Measurements from ENCODE around the gene MYOZ2. TPM values are rescaled to one million over a fixed set of nuclear protein-coding genes. Genes with fewer than 3 reads are reported as not detected.

Gene MYOZ2
- total RNA-seq, 4 donors from 2014 or later: 0.21 to 0.30 (median 0.22) TPM; not detected in 1

DNA sequence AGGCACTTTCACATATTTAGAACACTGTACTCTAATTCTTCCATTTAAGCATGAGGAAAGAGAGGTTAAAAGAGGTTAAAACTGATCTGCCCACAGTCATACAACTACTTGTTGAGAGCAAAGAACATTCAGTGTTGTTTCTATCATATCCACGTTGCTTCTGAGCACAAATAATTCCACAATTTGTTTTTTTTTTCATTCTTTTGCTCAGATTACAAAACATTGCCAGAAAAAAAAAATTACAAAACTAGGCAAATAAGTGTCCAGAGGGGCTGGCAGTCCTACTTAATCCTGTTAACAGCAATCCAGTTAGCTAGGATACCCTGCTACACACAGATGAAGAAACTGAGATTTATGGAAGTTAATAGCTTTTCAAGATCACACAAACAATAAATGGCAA is 70.5 kb downstream of the MYOZ2 start:
- TF ChIP-seq EP300 (IDR thresholded peaks at IDR 0.05): peak; percentile 43 to 80
- TF ChIP-seq, protein P1, sequence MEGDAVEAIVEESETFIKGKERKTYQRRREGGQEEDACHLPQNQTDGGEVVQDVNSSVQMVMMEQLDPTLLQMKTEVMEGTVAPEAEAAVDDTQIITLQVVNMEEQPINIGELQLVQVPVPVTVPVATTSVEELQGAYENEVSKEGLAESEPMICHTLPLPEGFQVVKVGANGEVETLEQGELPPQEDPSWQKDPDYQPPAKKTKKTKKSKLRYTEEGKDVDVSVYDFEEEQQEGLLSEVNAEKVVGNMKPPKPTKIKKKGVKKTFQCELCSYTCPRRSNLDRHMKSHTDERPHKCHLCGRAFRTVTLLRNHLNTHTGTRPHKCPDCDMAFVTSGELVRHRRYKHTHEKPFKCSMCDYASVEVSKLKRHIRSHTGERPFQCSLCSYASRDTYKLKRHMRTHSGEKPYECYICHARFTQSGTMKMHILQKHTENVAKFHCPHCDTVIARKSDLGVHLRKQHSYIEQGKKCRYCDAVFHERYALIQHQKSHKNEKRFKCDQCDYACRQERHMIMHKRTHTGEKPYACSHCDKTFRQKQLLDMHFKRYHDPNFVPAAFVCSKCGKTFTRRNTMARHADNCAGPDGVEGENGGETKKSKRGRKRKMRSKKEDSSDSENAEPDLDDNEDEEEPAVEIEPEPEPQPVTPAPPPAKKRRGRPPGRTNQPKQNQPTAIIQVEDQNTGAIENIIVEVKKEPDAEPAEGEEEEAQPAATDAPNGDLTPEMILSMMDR (IDR thresholded peaks at IDR 0.05): no peak
- no peak for TF ChIP-seq POLR2A (IDR thresholded peaks at IDR 0.05)
- H3K4me3 ChIP-seq: no peak overlapping the region
- DNase-seq (ENCODE audit: low spot score in 2 of 2): no peak
- peak overlapping the region; percentile 47 to 99 (median 74) for H3K27ac ChIP-seq
- H3K9me3 ChIP-seq: no peaks in the 10 kb centered on the region
- H3K4me1 ChIP-seq: peaks cover 0 to 61% (median 25%) of the 10 kb centered on the region in 4 donors
- no peaks in the 10 kb centered on the region for H3K27me3 ChIP-seq
- 12 to 14% methylated on average over 1 of the region's 1 CpG for WGBS, 2 donors
- H3K36me3 ChIP-seq: no peaks in the 10 kb centered on the region

DNA sequence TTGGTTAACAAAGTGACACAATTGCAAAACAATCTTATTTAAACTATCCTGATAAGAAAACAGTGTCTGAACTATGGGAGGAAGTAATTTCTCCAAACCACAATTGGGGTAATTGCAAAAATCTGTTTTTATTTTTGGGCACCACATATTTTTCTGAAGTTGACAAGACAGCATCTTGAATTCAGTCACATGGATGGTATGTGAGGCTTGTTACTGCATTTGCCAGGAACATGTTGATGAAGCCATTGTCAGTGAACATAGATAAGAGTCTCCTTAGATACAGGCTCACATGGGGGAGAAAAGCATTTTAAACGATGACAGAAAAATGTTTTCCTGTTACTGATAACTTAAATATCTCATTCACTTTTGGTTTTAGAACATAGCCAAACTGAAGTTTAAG is 71.4 kb downstream of the MYOZ2 start:
- TF ChIP-seq POLR2A (IDR thresholded peaks at IDR 0.05) (no peak), EP300 (IDR thresholded peaks at IDR 0.05) (peak in 1 of 2 donors; percentile 45)
- H3K27me3 ChIP-seq: no peaks in the 10 kb centered on the region
- peak overlapping the region; percentile 47 to 99 (median 74) for H3K27ac ChIP-seq
- H3K9me3 ChIP-seq: no peaks in the 10 kb centered on the region
- no peaks in the 10 kb centered on the region for H3K36me3 ChIP-seq
- 5 to 15% methylated on average over 1 of the region's 1 CpG for WGBS, 2 donors
- DNase-seq (ENCODE audit: low spot score in 2 of 2): no peak
- H3K4me1 ChIP-seq: peaks cover 0 to 65% (median 27%) of the 10 kb centered on the region in 4 donors
- no peak overlapping the region for H3K4me3 ChIP-seq

DNA sequence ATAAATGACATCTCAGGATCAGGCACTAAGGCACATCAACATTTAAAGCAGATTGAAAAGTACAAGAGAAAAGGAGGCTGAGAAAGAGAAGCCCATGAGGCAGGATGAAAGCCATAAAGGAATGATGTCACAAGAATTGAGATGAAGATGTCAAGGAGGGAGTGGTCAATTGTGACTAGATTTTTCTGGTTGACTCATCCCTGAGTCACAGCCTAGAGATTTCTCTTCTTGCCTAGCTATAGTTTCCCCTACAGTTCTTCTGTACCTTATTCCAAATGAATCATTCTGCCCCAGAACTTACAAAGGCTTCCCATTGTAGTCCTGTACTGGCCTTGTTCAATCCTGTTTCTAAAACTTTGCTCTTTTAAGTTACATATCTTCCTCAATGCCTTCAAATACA is 73.4 kb downstream of the MYOZ2 start:
- TF ChIP-seq, protein P1 (IDR thresholded peaks at IDR 0.05): no peak
- peak in 1 of 2 donors; percentile 77 for TF ChIP-seq EP300 (IDR thresholded peaks at IDR 0.05)
- TF ChIP-seq POLR2A (IDR thresholded peaks at IDR 0.05): no peak
- no peaks in the 10 kb centered on the region for H3K27me3 ChIP-seq

DNA sequence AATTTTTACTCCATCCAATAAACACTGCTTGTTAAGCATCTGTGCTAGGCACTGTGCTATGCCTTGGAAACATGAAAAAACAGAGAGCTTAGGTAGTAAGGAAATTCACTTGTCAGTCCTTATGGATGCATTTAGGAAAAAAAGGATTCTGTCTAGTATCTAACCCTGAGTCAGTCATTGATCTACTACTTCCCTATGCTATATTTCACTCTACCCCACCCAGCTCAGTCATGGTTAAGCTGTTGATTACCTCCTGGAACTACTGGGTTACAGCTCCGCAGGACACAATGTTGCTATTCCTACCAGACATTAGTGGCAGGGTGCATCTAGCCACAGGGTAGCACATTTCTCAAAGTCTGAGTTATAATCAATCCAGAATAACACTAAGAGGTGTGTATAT is 74.0 kb downstream of the MYOZ2 start:
- H3K36me3 ChIP-seq: no peaks in the 10 kb centered on the region
- DNase-seq (ENCODE audit: low spot score in 2 of 2): no peak
- H3K27ac ChIP-seq: peak overlapping the region in 2 of 4 donors; percentile 94 to 99
- TF ChIP-seq POLR2A (IDR thresholded peaks at IDR 0.05) (no peak), EP300 (IDR thresholded peaks at IDR 0.05) (no peak)
- TF ChIP-seq, protein P1 (IDR thresholded peaks at IDR 0.05): no peak
- no peaks in the 10 kb centered on the region for H3K9me3 ChIP-seq
- peaks cover 0 to 58% (median 24%) of the 10 kb centered on the region in 4 donors for H3K4me1 ChIP-seq
- H3K27me3 ChIP-seq: no peaks in the 10 kb centered on the region
- 100% methylated on average over 1 of the region's 1 CpG for WGBS, 2 donors
- H3K4me3 ChIP-seq: no peak overlapping the region

More for the DNA sequence above, 73.4 kb downstream of the MYOZ2 start:
- no peak for DNase-seq (ENCODE audit: low spot score in 2 of 2)
- H3K36me3 ChIP-seq: no peaks in the 10 kb centered on the region
- H3K27ac ChIP-seq: peak overlapping the region in 2 of 4 donors; percentile 94 to 99
- no peaks in the 10 kb centered on the region for H3K9me3 ChIP-seq
- no peak overlapping the region for H3K4me3 ChIP-seq
- H3K4me1 ChIP-seq: peaks cover 0 to 62% (median 26%) of the 10 kb centered on the region in 4 donors

DNA sequence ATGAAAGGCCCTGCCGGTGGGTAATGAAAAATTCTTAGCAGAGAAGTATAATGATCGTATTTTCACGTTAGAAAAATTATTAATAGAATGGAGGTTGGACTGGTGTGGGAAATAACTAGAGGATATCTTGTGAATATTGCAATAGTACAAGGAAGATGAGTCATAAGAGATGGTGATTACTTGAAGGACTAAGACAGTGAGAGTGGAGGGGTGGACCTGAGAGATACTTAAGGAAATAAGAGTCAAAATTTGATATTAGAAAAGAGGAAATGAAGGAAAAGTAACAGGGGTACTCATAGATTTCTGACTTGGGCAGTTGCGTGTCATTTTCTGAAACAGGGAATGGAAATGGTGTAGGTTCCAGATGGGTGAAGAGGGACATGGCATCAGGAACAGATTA is 75.1 kb downstream of the MYOZ2 start:
- no peak for TF ChIP-seq POLR2A (IDR thresholded peaks at IDR 0.05)
- TF ChIP-seq EP300 (IDR thresholded peaks at IDR 0.05): peak in 1 of 2 donors; percentile 19
- TF ChIP-seq, protein P1 (IDR thresholded peaks at IDR 0.05): no peak
- DNase-seq (ENCODE audit: low spot score in 2 of 2): no peak
- H3K9me3 ChIP-seq: no peaks in the 10 kb centered on the region
- peaks cover 0 to under 1% (median 0%) of the 10 kb centered on the region in 3 donors for H3K36me3 ChIP-seq
- H3K27ac ChIP-seq: peak overlapping the region in 3 of 4 donors; percentile 94 to 99 (median 95)
- WGBS, 2 donors: 85 to 89% methylated on average over 4 of the region's 4 CpGs
- H3K27me3 ChIP-seq: no peaks in the 10 kb centered on the region
- H3K4me3 ChIP-seq: peak overlapping the region in 1 of 4 donors; percentile 94
- peaks cover 0 to 51% (median 19%) of the 10 kb centered on the region in 4 donors for H3K4me1 ChIP-seq

All from tibial nerve (tissue), 4 donors.